AG04450 (cell line): ENCODE measurements around the gene DENND2A. TPM values are rescaled to one million over a fixed set of nuclear protein-coding genes. Genes with fewer than 3 reads are reported as not detected.

Experiments
- CTCF ChIA-PET: fragments of 300-600, 350-600 bp; formaldehyde crosslinking; extraction: SDS; loops from one replicate; lab custom pipeline; 2022; ENCODE audit warnings: antibody characterized with exemption, inconsistent platforms; lab: Charles Lee
- POLR2A ChIA-PET: fragments of 350-600 bp; formaldehyde crosslinking; extraction: SDS; loops from one replicate; lab custom pipeline; 2021; ENCODE audit warnings: antibody characterized with exemption, inconsistent platforms; lab: Yijun Ruan, JAX
- DNase-seq: peaks from one replicate; pipeline ENCODE4 v3.0.0-alpha.2; 2011; ENCODE audit warnings: low read depth, low spot score
- H3K27ac ChIP-seq: one replicate; pipeline ENCODE4 v1.5.1; 2012; ENCODE audit warnings: low read depth, low read length, control low read depth
- H3K27me3 ChIP-seq: one replicate; pipeline ENCODE4 v1.6.0; 2012; ENCODE audit warnings: low read length; ENCODE audit not compliant: control insufficient read depth, insufficient read depth
- H3K4me3 ChIP-seq: 2 replicates; pipeline ENCODE4 v1.5.1; 2011; ENCODE audit warnings: mild to moderate bottlenecking, low read depth, low read length, control low read depth
- H3K9me3 ChIP-seq: 2 replicates; pipeline ENCODE4 v1.5.1; 2012; ENCODE audit warnings: low read length; ENCODE audit not compliant: control insufficient read depth, insufficient read depth
- CTCF ChIP-seq: IDR thresholded peaks from 2 replicates; pipeline ENCODE4 v1.5.1; 2011; ENCODE audit warnings: low read depth, low read length, control low read depth, inconsistent platforms
- polyA plus RNA-seq: library from polyadenylated mRNA; depleted of rRNA; stranded (reverse); fragments of >200 nt; gene quantifications from 2 replicates; pipeline ENCODE4 v1.2.3, GENCODE V29; 2011

The DENND2A gene
- polyA plus RNA-seq, 1 experiment = 40.8 TPM

- POLR2A ChIA-PET = interaction anchor here (0.8 to 1.1 kb wide), 2 partner anchors 9 to 28 kb away, joined by 3 to 5 read pairs; no protein-coding TSS in a partner anchor
- H3K4me3 ChIP-seq = no peak overlapping the region
- no peaks in the 10 kb centered on the region for H3K27me3 ChIP-seq
- H3K9me3 ChIP-seq = peaks cover 3% of the 10 kb centered on the region; the same call in 1 of the 2 replicates
- TF ChIP-seq CTCF = no peak
- H3K27ac ChIP-seq = no peak overlapping the region
- no peak for DNase-seq
- CTCF ChIA-PET = interaction anchor here (0.6 to 0.9 kb wide), 2 partner anchors 11 to 26 kb away, joined by 3 to 4 read pairs; no protein-coding TSS in a partner anchor
Measured at GRCh38 chr7:140635816-140636215, 4.8 kb downstream of the DENND2A start.

GRCh38 chr7:140635345-140635744 is 5.3 kb downstream of the DENND2A start:
- no peak for TF ChIP-seq CTCF
- Histone ChIP-seq H3K27me3 (no peaks in the 10 kb centered on the region), H3K4me3 (no peak overlapping the region), H3K9me3 (peaks cover 3% of the 10 kb centered on the region; the same call in 1 of the 2 replicates), H3K27ac (no peak overlapping the region)
- CTCF ChIA-PET = interaction anchor here (0.6 to 0.9 kb wide), 2 partner anchors 11 to 25 kb away, joined by 3 to 4 read pairs; no protein-coding TSS in a partner anchor
- DNase-seq = no peak
- POLR2A ChIA-PET = interaction anchor here (0.8 to 1.1 kb wide), 2 partner anchors 8 to 28 kb away, joined by 3 to 5 read pairs; no protein-coding TSS in a partner anchor

GRCh38 chr7:140631602-140632001 is 9.0 kb downstream of the DENND2A start:
- Histone ChIP-seq H3K4me3 (no peak overlapping the region), H3K27ac (no peak overlapping the region), H3K27me3 (no peaks in the 10 kb centered on the region), H3K9me3 (no peaks in the 10 kb centered on the region; the same call in 1 of the 2 replicates)
- no peak for TF ChIP-seq CTCF
- DNase-seq = no peak
- CTCF ChIA-PET = interaction anchor here (1.0 to 1.3 kb wide), 2 partner anchors 13 to 15 kb away, joined by 3 to 4 read pairs; no protein-coding TSS in a partner anchor
- POLR2A ChIA-PET = interaction anchor here (0.6 kb wide), 1 partner anchor 515 kb away, joined by 4 read pairs; no protein-coding TSS in a partner anchor

- Histone ChIP-seq H3K9me3 (no peaks in the 10 kb centered on the region; the same call in 1 of the 2 replicates), H3K27ac (no peak overlapping the region), H3K4me3 (no peak overlapping the region), H3K27me3 (no peaks in the 10 kb centered on the region)
- ChIA-PET CTCF (no interaction called here), POLR2A (no interaction called here)
- DNase-seq = no peak
- no peak for TF ChIP-seq CTCF
Measured at GRCh38 chr7:140631021-140631420, 9.6 kb downstream of the DENND2A start.
